GM21528 (cell line): Measurements from ENCODE around the gene SEMA6C.

ENCODE experiments used
- ATAC-seq: cut with Tn5 transposase; IDR thresholded peaks from one replicate; pipeline ENCODE4 v1.9.1; 2021; ENCODE audit warnings: mild to moderate bottlenecking, moderate library complexity; ENCODE audit not compliant: unreplicated experiment, low FRiP score

SEMA6C gene

DNA sequence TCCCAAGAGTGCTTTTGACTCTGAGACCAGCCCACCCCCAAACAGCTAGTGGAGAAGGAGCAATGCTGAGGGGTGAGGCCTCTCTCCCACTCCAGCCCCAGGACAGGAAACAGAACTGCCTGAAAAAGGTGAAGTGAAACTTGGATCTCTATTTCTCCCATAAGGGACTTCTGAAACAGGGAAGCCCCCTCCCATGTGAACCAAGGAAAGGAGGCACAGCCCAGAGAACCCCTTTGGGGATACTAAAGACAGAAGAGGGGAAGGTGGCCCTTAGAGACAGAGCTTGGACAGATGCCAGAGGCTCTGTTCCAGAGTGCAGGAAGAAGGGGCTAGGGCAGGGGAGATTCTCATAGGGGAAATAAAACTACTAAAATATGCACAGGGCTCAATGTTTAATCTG lies 12.9 kb upstream of the SEMA6C start:
- no peak for ATAC-seq

DNA sequence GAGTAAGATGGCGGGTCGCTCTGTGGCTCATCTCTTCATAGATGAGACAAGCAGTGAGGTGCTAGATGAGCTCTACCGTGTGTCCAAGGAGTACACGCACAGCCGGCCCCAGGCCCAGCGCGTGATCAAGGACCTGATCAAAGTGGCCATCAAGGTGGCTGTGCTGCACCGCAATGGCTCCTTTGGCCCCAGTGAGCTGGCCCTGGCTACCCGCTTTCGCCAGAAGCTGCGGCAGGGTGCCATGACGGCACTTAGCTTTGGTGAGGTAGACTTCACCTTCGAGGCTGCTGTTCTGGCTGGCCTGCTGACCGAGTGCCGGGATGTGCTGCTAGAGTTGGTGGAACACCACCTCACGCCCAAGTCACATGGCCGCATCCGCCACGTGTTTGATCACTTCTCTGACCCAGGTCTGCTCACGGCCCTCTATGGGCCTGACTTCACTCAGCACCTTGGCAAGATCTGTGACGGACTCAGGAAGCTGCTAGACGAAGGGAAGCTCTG lies 12.4 kb upstream of the SEMA6C start:
- ATAC-seq: no peak

DNA sequence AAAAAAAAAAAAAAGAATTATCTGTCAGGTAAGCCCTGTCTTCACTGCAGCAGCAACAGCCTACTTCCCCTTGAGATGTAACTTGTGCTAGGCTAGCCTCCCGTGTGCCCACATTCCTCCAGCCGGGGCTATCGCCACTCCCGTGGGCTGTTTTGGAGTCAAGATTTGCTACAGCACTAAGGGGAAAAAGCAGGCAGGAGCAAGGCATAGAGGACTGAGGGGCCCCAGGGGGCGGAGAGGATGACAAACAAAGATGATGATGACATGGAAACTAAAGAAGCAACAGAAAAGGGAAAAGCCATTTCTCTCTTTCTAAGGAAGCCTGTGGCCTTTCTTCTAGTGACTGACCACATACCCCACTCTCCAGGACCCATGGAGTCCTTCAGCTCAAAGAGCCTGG lies 11.9 kb upstream of the SEMA6C start:
- ATAC-seq: no peak

DNA sequence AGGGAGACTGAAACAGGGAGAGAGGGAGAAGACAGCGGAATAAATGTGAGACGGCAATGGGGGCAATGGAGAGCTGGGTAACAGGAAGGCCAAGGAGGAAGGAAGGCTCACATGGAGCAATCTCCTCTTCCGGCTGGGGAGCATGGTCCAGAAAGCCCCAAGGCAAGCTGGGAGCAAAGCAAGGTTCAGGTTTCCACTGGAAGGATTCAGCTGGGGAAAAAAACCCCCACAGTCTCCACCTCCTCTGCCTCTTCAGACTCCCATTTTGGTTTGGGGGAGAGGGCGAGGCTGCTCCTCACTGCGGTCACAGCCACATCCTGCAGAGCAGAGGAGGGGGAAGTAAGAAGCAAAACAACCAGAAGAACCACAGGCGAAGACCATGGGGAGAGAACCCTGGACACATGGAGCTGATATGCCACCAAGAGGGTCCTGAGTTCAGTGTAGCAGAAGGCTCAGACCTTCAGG lies 10.7 kb upstream of the SEMA6C start:
- no peak for ATAC-seq

DNA sequence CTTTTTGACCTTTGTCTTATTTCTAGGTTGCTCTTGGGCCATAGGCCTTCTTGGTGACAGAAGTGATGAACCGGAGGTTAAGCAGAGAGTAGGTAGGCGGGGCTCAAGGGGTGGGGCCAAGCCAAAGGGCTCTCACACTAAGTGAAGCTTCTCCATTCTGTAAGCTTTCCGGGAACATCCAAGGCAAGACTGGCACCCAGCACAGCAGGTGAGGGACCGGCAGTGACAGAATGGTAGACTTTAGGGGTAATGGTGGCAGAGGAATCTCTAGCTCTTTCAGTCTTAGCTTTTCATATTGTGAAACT lies 10.0 kb upstream of the SEMA6C start, which contains the start of gene TNFAIP8L2:
TNFAIP8L2 (plus strand) TSS at position 135 of the 305 bp plus-strand sequence. CDS start 2,049 bp downstream, outside the sequence.
- ATAC-seq: peak; percentile 63

DNA sequence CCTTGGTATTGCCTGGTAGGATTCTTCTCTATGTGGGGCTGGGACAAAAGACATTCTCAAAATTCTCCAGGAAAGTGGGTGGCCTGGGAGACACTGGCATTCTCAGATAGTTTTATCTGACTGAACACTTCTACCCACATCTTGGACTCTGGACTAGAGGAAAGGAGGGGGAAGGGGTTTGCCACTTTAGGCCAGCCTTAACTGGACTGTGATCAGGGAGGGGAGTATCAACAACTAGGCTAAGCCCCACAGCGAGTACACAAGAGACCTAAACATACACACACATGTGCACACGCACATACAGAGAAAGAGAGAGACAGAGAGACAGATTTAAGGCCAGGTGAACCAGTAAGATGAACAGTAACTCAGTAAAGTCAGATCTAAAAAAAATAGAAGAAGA lies 1.2 kb upstream of the SEMA6C start:
- ATAC-seq: no peak

DNA sequence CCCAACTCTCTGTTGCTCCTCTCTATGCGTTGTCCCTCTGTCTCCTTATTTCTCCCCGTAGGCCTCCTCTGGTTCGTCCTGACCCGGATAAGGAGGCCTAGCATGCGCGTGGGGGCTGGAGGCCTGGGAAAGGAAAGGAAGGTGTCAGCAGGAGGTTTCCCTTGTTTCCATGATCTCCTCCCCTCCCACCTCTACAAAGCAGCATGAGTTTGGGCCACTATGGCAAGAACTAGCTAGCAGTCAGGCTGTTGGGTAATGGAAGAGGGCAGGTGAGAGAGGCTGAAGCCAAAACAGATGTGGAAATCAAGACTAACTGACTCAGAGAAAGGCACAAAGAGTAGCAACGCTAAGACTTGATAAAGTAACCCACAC lies 687 bp upstream of the SEMA6C start:
- no peak for ATAC-seq

DNA sequence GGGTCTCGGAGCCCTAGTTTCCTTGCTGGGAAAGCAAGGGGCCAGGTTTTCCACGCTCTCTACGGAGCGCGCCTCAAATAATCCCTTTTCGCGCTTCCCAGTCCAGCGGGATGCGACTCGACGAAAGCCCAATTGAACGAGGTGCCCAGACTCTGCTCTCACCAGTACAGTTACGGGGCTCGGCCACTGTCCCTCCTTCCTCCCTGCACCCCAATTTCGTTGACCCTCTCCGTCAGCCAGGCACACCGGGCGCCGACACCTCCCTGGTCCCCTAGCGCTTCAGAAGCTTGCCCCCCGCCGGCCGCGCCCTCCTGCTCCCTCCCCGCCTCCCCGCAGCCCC lies 389 bp downstream of the SEMA6C start:
- no peak for ATAC-seq

DNA sequence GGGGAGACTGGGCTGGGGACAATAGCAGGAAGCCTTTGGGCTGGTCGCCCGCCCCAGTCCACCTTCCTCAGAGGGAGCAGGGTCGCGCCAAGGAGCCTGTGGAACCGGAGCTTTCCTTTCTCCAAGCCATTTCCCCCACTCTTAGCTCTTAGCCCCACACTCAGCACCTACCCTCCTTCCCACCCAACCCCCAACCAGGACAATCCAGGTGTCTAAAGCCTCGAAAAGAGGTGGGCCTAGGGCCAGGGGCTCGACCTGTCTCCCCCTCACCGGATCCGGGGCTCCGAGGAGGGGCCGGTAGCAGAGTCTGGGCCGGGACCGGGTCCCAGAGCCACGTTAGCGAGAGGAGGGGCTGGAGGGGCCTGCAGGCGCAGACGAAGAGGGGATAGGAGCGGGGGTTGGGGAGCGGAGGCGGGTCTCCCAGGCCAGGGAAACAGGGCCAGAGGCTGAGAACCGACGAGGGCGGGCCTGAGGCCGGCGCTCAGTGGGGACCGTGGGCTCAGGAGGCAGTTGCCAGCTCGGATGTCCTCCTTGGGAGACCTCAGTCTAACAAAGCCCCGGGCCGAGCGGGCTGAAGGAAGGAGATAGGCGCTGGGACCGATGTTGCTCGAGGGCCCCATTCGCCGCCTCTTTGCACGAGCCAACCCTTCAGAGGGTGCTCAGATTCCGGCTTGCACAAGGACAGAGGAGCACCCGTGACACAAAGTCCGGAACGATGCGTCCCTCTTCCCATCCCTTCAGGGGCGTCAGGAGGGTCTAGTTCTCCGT lies 943 bp downstream of the SEMA6C start:
- ATAC-seq: no peak

DNA sequence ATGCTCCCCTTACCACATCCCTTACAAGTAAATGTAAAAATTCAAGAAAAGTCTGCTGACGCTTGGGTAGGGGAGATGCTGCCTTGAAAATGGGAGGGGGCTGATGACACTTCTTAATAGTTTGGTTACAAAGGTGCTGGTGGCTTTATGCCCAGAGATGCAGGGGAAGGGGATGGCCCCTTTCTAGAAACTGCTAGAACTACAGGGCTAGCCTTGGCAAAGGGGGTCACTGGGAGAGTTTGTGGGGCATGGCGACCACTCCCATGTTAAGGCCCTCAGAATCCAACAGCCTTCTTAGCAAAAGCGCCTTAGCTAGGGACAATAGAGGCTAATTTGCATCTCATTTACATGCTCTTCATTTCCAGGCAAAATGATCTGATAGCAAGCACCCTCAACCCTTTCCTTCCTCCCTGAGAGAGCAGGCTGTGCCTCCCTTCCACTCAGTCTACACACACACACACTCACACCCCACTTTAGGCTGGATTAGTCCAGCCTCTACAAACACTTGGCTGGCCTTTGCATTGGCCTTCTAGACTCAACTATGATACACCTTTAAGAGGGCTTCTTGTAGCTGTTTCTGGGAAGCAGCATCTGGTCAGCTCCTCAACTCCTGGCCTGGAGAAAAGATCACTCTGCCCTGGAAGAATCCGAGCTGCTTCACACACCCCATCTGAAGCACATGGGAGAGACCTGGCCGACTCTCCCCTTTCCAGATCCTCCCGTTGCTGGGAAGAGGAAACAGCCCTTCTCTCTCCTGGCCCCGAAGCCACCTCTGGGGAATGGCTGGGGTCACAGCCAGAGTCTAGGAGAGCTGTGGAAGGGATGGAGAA lies 1.7 kb downstream of the SEMA6C start:
- ATAC-seq: no peak

DNA sequence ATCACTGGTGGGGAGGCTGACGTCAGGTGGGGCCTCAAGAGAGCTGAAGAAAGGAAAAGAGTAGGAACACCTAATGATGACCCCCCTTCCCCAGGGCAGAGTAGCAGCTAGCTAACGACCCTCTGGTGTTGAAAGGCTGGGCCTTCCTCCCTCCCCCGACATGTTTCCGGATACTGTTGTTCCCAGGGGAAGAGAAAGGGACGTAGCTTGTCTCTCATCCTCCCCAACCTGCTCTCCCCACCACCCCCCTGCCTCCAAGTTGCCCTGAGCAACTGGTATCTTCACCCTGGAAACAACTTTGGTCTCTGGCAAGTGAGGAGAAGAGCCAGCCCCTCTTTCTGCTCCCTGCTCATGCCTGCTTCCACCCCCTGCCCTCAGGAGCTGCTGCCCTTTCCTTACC lies 2.4 kb downstream of the SEMA6C start:
- no peak for ATAC-seq

DNA sequence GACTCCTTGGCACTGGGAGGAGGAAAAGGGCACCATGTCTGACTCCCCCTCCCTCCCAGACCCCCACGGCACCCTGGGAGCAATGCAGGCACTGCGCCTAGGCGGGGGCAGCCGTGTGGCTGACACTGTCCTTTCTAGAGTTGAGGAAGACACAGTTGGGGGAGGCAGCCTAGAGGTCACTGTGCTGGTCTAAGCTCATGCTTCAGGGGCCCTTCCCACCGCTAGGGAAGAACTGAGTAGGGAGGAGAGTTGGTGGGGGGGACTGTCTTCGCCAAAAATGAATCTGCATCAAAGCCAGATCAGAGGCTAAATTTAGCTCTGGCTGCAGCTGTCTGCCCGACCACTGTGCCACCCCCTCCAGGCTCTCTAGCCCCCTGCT lies 3.4 kb downstream of the SEMA6C start:
- no peak for ATAC-seq

DNA sequence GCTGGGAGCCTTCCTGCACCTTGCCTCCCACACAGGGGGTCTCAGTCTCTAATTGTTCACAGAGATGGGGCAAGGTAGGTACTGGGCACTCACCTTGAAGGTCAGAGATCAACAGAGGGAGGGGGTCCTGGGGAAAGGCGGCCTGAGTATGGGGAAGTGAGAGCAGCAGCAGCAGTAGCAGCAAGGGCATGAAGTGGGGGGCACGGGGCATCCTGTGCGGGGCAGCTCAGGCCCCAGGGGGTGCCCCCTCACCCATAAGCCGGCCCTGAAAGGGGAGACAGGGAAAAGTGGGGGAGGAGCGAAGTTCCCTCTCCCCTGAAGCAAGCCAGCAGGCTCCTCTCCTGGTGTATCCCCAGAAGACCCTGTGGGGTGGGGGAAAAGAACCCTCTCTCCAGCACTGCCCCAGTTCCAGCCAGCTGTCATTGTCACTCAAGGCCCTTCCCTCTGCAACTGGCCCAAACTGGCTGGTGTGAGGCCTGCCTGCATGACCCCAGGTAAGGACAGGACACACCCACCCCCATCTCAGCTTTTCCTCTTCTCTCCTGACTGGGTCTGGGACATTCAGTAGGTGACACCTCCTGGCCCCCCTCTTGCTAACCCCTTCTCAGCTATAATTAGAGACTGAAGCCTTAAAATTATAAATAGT lies 3.9 kb downstream of the SEMA6C start:
- no peak for ATAC-seq

DNA sequence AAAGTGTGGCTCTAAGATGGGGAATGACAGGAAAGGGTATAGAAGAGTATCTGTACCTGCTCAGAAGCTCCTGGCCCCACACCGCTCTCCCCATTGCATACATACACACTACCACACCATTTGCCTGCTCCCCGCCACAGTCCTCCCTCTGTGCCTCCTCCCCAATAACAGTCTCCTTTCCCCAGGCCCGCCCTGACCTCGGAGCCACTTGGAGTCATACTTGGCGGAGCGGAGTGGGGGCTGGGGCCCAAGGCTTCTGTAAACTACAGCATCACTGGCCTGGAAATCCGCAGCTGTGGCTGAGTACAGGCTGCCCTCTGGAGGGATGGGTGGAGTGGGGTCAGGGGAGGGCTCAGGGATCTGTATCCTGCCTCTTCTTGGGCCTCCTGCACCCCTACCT lies 8.6 kb downstream of the SEMA6C start:
- ATAC-seq: no peak

DNA sequence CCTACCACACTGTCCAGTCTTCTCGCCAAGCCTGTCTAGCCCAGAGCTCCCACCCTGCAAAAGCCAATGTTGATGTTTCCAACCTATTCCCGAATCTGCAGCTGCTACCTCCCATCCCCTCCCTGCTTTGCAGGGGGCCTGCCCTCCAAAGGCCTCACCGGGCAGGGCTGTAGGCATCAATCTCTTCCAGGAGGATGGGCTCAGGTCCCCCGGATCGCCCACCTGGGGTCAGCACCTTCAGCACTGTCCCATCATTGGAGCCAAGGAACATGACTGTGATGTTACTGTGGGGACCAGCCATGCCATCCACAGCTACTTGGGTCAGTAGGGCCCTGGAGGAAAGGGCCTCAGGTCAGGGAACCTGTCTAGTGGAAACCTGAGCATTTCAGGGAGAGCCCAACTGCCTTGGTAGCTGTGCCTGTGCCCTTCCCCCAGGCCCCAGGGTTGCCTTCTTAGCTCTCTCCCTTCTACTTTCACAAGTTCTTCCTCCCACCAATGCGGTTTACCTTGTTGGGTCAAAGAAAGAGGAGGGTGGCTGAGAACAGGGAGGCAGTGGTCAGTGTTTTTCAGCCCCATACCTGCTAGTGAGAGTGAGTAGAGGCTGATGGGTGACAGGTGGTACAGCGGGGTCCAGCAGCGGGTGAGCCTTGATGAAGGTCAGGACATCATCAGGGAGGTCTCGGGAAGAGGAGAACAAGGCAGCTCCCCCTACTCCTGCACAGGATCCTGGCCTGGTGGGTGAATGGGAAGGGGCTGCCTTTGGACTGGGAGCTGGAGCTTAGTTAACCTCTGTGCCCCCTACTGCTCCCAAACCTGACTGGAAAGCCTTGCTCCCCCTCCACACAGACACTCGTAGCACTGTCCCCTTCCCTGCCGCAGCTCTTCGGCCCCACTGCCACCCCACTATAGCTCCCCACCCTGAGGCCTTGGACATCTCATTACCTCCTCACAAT lies 10.7 kb downstream of the SEMA6C start:
- ATAC-seq: no peak

DNA sequence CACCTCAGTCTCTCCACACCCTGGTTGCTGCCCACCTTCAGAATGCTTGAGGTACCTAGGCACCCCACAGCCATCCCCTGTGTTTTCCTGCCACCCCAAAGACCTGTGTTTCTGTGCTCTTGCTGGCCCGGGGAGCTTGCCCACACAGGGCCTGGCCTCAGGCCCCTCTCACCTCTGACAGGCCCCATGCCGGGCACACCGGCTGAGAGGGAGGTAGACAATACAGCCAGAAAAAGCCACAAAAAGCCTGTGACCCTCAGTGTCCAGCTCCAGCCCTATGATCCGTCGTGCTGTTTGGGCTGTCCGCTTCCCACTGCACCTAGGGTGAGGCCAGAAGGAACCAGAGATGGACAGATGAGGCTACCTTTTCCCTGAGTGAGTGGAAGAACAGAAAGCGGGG lies 11.4 kb downstream of the SEMA6C start:
- no peak for ATAC-seq

DNA sequence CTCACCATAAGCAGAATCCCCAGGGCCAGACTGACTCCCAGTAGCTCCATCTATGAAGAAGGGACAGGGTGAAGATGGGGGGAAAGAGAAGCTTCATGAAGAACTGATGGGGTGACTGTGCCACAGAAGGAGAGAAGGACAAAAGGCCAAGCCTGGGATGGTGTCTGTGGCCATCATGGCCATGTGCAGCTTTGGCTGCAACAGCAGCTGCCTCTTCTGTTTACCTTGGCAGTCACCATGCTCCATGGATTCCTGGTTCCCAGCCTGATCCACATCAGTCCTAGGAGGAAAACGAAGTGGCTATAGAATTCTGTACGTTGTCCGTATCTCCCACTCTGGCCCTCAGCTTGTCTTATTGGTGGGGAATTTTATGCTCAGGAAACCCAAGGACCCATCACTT lies 12.0 kb downstream of the SEMA6C start:
- ATAC-seq: no peak

DNA sequence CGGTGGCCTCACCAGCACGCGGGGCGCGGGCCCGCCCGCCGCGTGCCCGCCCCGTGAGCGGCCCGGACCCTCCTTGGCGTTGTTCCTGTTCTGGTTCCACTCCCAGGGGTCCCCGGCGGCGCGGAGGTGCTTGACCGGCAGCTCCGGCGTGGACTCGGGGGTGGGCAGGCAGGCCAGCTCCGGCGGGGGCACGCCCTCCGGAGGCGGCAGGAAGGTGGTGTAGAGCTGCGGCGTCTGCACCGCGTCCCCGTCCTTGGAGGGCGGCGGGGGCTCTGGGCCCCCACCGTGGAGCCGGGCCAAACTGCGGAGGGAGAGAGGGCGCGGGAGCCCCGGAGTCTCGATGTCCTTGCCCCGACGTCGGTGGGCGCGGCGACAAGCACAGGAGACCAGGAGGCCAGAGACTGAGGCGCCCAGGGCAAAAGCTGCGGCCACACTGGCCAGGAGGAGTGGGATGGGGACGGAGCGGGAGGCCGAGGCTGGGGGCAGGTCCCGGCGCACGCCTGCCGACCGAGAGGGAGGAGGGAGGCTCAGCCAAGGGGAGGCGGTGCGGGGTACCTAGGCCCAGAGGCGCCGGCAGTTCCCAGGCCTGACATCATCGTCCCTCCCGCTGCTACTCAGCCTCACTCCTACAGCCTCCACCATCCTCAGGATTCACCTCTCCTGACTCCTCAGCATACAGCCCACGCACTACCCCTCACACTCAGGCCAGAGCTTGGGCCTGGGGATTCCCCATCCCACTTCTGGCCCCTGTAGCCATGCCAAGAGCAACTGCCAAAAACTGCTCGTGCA lies 13.2 kb downstream of the SEMA6C start:
- no peak for ATAC-seq

DNA sequence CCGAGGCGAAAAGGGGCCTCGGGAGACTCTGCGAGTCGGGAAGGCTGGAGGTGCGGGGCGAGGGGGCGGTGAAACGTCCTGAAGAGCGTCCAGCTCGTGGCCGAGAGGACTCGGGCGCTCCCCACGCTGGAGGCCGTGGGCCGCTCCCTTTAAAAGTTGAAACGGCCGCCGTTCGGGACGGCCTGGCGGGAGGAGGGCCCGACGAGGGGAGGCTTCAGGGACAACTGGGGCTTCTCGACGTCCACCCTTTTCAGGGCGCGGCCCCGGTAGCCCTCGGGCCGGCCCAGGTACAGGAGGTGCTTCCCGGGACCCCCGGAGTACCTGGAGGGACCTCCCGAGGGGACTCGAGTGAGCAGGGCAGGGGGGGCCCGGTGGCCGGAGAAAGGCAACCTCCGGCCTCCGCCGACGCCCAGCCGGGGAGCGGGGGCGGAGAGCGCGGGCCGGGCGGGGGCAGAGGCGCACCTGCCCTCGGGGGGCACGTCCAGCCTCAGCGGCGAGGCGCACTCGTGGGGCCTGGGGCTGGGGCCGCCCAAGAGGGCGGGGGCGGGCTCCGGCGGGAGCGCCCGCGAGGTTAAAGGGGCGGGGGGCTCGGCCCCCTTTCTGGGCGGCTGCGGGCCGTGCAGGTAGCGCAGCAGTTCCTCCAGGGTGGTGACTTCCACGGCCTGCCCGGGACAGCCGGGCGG lies 14.0 kb downstream of the SEMA6C start:
- no peak for ATAC-seq
